ENCODE measurements around the gene SULT1C4.
"Not testable (repeated sequence)": the region's sequence is repeated elsewhere in the genome, so short reads cannot be mapped to it uniquely, and the experiment has no call there.

The SULT1C4 gene

GRCh38 chr2:108377815-108378630 is at the start of gene SULT1C4:
Gene SULT1C4 (plus strand): TSS chr2:108377954. CDS start chr2:108378338, 384 bp downstream.
- no peak for DNase-seq

DNA sequence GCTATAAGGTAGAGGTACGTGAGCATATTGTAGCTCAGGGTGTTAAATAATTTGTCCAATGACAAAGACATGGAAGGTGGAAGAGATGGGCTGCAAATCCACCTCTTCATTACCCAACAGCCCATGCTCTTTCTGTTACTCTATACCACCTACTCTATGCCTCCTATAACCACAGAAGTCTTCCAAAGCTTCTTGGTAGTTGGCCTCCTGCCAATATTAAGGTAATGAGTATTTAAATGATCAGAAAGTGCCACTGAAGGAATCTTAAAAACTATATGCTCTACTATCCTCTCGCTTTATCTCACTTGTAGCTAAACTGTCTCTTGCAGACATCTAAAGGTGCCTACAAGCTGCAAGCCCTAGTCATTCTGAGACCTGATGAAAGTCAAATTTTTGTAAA is 48.0 kb upstream of the SULT1C4 start:
- DNase-seq = no peak

- DNase-seq = no peak
These were observed 46.8 kb upstream of the SULT1C4 start for GRCh38 chr2:108330979-108331378.

DNA sequence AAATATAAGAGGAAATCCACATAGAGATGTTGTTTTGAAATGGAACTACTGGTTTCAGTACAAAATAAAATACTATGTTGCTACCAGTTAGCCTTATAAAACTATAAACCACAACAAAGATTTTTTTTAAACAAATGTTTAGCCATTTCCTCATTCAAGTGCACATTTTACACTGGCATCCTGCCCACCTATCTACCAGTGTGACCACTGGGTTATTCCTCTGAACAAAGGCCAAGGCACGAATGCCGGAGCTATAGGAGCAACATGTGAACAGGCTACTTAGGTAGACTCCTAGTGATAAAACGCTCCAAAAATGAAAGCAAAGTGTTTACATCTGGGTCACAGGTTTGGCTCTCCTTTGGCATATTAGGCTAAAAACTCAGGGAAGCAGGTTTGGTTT is 31.8 kb upstream of the SULT1C4 start:
- DNase-seq = no peak

GRCh38 chr2:108346827-108347226 is 30.9 kb upstream of the SULT1C4 start:
- no peak for DNase-seq

DNA sequence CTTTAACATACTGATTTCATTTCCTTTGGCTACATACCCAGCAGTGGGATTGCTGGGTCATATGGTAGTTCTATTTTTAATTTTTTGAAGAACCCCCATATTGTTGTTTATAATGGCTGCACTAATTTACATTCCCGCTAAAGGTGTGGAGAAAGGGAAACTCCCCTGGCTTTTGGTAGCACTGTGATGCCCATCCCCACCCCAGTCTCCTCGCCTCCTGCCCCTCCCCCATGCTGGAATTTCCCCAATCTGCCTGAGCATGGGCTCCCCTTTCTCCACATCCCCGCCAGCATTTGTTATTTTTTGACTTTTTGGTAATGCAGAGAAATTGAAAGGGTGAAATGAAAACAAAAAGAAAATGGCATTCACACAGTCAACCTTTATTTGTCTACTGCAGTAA is 30.0 kb upstream of the SULT1C4 start:
- DNase-seq = no peak

DNA sequence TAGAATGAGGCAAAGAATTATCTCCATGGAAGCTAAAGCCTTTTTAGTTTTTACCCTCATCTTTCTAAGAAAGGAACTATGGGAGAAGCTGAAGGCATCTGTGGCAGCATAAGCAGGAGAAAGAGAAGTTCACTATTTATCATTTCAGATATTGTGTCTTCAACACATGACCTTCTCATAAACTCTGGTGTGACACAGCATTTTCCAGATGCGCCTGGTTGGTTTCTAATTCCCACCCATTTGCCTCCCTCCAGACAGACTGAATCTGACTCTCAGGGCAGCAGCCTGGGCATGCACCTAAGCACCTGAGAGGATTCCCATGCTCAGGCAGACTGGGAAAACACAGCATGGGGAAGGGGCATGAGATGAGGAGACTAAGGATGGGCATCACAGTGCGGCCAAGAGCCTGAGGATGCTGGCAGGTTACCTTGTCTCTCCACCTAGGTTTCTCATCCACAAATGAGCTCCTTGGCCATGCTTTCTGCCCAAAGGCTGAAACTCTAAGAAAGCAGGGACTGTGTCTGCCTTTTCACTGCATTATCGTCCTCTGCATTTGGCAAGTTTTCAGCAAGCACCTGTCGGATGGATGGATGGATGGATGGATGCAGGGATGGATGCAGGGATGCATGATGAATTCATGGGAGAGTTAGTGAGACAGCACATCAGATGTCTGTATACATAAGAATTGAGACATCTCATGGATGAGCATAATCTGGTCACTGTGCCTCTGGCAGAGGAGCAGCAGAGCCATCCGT is 28.8 kb upstream of the SULT1C4 start:
- no peak for DNase-seq

GRCh38 chr2:108349571-108349928 is 28.2 kb upstream of the SULT1C4 start:
- DNase-seq = no peak

- DNase-seq = no peak
These were observed 25.9 kb upstream of the SULT1C4 start for GRCh38 chr2:108351889-108352288.

DNA sequence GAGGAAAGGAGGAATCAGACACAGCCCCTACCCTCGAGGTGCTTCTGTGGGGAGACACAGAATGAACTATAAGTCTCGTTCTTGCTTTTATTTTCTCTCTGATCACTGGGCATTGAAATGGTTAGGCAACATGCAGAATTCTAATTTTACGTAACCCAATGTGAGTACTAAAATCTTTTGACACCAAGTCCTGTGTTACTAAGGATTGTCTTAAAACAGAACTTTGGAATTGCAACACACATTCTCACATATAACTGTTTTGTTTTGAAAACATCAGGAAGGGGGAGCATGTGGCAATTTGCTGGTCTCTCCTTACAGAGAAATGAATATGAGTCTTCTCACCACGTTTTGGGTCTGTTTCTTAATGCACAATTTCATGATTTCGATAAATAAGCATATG is 23.6 kb upstream of the SULT1C4 start:
- no peak for DNase-seq

- no peak for DNase-seq
These were observed 21.6 kb upstream of the SULT1C4 start for GRCh38 chr2:108355906-108356734.

DNA sequence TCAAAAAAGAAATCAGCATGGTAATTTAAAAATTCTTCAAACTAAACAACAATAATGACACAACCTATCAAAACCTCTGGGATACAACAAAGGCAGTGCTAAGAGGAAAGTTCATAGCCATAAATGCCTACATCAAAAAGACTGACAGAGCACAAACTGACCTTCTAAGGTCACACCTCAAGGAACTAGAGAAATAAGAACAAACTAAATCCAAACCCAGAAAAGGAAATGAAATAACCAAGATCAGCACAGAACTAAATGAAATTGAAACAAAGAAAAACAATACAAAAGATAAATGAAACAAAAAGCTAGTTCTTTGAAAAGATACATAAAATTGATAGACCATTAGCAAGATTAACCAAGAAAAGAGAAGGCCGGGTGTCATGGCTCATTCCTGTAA is 18.4 kb upstream of the SULT1C4 start:
- DNase-seq = not testable (repeated sequence)

GRCh38 chr2:108360776-108361468 is 16.8 kb upstream of the SULT1C4 start:
- no peak for DNase-seq

DNA sequence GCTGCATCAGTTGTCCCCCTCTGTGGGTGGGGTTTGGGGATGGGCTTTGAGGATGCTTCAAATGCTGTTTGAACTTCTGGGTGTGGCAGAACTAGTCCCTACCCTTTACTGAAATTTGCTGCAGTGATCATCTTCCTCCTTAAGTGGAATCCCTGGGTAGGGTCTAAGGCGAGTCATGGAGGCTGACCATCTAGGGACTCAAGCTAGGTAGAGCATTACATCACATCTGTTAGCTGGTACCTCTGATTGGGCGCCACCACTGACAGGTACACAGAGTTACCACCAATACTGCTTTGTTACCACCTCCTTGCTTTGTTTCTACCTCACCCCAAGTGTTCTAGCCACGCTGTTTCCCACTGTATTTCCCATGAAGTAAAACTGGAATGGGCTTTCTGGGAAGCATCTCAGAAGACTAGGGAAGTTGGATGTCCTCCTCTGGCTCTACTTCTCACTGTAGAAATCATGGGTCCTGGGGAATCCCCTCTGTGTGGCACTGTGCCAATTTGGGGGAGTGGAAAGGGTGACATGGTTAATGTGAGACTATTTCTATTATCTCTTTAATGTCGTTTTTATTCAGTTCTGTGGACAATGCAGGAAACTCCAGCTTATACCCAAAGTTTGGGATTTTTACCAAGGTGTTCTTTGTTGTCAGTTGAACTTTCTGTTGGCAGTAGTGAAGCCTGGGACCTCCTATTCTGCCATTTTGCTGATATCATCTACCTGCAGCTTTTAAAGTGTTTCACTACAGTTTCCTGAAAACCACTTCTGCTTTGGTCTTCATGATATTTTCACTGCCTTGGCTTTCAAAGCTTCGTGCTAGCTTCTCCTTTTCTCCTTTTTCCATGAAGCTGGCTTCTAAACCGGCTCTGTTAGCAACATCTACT is 14.5 kb upstream of the SULT1C4 start:
- no peak for DNase-seq

- no peak for DNase-seq
These were observed 13.9 kb upstream of the SULT1C4 start for GRCh38 chr2:108363908-108364225.

DNA sequence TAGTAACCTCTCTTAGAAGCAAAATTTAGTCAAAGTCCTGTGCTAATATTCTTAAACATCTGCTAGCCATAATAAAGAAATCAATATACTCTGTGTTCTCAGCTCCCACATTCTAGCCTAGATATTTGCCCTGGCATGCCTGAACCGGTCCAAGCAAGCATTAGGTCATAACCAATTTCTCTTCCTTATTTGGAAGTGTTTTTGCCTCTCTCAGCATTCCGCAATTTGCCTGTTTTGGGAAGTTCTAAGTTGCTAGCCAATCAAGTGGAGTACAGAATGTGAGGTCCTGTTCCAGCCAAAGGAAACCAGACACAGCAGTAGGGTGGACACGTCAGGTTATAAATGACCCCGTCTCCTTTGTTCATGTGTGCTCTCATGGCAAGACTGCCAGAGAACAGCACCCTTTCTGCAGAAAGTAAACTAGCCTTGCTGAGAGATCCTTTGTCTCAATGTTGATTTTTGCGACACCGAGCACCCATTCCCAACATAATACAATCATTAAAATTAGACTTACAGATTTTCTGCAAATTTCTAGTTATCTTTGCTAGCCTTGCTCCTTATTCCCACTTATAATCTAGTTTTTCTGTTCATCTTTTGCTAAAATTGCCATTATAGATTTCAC is 13.0 kb upstream of the SULT1C4 start:
- no peak for DNase-seq

DNA sequence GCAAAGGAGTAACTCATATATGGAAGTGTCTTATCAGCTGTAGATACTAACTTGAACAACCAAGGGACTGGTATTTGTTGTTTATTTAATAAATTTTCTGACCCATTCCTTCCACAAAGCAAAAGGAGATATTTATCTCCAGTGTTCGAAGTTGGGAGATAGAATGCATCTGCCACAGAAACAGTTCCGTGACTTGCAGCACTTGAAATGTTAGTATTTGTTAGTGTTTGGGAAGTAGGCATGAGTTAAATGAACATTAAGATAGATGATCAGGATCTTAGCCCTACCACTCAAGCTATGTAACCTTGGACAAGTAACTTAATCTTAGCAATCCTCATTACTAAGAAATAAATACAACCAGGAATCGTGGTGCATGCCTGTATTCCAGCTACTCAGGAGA is 12.1 kb upstream of the SULT1C4 start:
- DNase-seq = no peak

GRCh38 chr2:108367014-108367413 is 10.7 kb upstream of the SULT1C4 start:
- DNase-seq = no peak

DNA sequence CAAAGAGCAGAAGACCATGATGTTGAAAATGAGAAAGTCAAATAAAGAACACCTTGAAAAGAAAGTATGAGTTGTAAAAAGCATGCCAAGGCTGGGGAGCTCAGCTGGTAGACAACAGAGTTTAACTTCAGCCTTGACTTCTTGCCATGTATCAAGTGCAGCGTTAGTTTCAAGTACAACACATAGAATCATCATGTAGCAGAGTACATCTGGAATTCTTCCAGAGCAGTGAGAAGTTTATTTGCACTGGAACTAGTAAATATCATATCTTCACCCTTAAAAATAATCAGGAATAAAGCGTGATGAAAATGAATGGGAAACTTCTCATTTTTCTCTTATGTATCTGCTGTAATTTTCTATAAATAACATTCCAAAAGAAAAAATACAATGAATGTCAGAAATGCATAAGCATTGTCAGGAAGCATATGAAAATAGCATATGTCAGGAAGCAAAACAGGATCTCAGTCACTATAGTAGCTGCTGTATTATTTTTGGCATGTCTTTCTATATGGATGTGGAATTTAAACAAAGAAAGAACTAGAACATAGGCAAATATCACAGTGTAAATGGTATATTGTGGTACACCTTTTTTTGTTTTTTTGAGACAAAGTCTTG is 10.1 kb upstream of the SULT1C4 start:
- DNase-seq = no peak

DNA sequence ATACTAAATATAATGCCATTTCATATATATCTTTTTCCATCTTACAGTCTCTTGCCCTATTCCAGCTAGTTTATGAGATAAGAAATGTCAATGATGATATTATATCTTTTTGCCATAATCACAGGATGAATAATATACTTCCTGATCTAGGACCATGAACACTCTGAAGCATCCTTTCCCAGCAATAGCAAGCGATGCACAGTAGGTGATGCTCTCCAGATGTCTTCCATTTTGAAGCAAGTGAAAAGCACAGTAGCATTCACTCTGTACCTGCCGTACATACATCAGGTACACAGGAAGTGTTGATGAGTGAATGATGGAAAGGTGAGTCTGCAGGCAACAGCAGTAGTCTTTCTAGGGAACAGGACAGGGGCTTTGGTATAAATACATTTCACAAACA is 8.6 kb upstream of the SULT1C4 start:
- DNase-seq = no peak

GRCh38 chr2:108370080-108370479 is 7.7 kb upstream of the SULT1C4 start:
- no peak for DNase-seq

Data from activated gamma-delta T cell treated with Interleukin-2 at 50 U/mL for 16 hours (primary cell).